Prostate gland (tissue), 2 donors: ENCODE results near the gene DCUN1D5.

Source experiments
- POLR2A ChIP-seq: fragments of 450-650 bp; IDR thresholded peaks from one replicate; pipeline ENCODE4 v1.6.1; 2016; ENCODE audit warnings: antibody characterized with exemption, mild to moderate bottlenecking
- TF ChIP-seq, protein P1 (sequence below), 4 experiments: fragments of 200-600 bp in 2 of 4; fragments of 450-650 bp in 2 of 4; sonication (generic) in 2 of 4; IDR thresholded peaks; 1 replicate in 3 of 4; 2 replicates in 1 of 4; pipeline ENCODE4 v1.5.1; 2016 to 2019; ENCODE audit warnings: antibody characterized with exemption in 4 of 4, mild to moderate bottlenecking in 2 of 4, moderate library complexity in 2 of 4

DNA sequence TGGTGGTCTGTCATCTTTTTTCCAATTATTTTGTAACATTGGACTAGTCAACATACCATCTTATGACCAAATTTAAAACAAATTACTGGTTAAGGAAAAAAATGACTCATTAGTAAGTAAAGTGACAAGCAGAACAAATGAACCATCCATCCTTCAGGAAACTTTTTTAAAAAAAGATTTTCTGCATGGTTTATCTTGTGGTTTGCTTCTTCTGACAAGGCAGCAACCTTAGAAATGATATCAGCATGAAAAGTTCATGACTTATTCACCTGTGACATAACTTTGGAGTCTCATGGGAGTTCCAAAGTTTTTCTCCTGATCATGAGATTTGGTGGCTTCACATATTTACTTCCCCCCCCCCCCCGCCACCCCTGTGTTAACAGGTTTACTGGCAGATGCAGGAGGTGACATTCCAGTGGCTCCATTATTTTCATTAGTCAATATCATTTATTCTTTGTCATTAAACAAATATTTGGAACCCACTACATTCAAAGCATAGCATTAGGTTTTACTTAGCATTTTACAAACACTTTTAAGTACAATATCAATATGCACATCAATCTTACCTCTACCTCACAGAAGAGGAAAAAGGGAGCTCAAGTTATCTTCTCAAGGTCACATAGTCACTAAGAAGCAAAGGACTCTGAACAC, 40.7 kb downstream of the DCUN1D5 start:
- TF ChIP-seq POLR2A = no peak
- TF ChIP-seq, protein P1, sequence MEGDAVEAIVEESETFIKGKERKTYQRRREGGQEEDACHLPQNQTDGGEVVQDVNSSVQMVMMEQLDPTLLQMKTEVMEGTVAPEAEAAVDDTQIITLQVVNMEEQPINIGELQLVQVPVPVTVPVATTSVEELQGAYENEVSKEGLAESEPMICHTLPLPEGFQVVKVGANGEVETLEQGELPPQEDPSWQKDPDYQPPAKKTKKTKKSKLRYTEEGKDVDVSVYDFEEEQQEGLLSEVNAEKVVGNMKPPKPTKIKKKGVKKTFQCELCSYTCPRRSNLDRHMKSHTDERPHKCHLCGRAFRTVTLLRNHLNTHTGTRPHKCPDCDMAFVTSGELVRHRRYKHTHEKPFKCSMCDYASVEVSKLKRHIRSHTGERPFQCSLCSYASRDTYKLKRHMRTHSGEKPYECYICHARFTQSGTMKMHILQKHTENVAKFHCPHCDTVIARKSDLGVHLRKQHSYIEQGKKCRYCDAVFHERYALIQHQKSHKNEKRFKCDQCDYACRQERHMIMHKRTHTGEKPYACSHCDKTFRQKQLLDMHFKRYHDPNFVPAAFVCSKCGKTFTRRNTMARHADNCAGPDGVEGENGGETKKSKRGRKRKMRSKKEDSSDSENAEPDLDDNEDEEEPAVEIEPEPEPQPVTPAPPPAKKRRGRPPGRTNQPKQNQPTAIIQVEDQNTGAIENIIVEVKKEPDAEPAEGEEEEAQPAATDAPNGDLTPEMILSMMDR (IDR thresholded peaks at IDR 0.05) = no peak
